Erythroblast (primary cell): ENCODE results near the gene STT3B.

Experiments used
- DNase-seq, 2 experiments: peaks; one replicate each; lab custom pipeline; 2025; lab: John Stamatoyannopoulos, UW
- GATA1 ChIP-seq: IDR thresholded peaks from 2 replicates; pipeline ENCODE4 v1.6.1; 2011; ENCODE audit warnings: low read depth, mild to moderate bottlenecking, control low read depth, low read length, moderate library complexity
- POLR2A ChIP-seq: IDR thresholded peaks from 2 replicates; pipeline ENCODE4 v1.6.1; 2011; ENCODE audit warnings: mild to moderate bottlenecking, low read length

Gene STT3B

GRCh38 chr3:31531452-31531991 is 1.2 kb upstream of the STT3B start:
- DNase-seq, result peak; percentile 67 to 80
- no peak for TF ChIP-seq POLR2A
- TF ChIP-seq GATA1, result no peak

- peak; percentile 98 to 99 for DNase-seq
- TF ChIP-seq POLR2A (peak; percentile 99), GATA1 (no peak)
These were observed 636 bp upstream of the STT3B start for GRCh38 chr3:31531992-31532586.

- TF ChIP-seq GATA1, result no peak
- no peak for TF ChIP-seq POLR2A
- peak; percentile 65 to 78 for DNase-seq
These were observed 692 bp downstream of the STT3B start for GRCh38 chr3:31533169-31534064.

- DNase-seq, result peak; percentile 62 to 64
- TF ChIP-seq POLR2A (no peak), GATA1 (no peak)
These were observed 1.3 kb downstream of the STT3B start for GRCh38 chr3:31534065-31534425.

GRCh38 chr3:31536497-31536896 is 3.8 kb downstream of the STT3B start:
- DNase-seq, result peak; percentile 39

GRCh38 chr3:31538801-31539200 is 6.1 kb downstream of the STT3B start:
- no peak for DNase-seq
- no peak for TF ChIP-seq GATA1
- no peak for TF ChIP-seq POLR2A

More at GRCh38 chr3:31536497-31536896, 3.8 kb downstream of the STT3B start:
- no peak for TF ChIP-seq GATA1
- TF ChIP-seq POLR2A, result no peak

- TF ChIP-seq GATA1 (no peak), POLR2A (no peak)
- DNase-seq, result no peak
These were observed 6.5 kb downstream of the STT3B start for GRCh38 chr3:31539275-31539674.

- peak; percentile 5 to 23 for DNase-seq
- TF ChIP-seq GATA1 (no peak), POLR2A (no peak)
These were observed 8.4 kb downstream of the STT3B start for GRCh38 chr3:31541089-31541488.

- no peak for TF ChIP-seq POLR2A
- TF ChIP-seq GATA1, result no peak
- DNase-seq, result no peak
These were observed 9.5 kb downstream of the STT3B start for GRCh38 chr3:31542246-31542645.

GRCh38 chr3:31543375-31543774 is 10.7 kb downstream of the STT3B start:
- DNase-seq, result peak in 1 of 2 experiments; percentile 49
- TF ChIP-seq GATA1 (no peak), POLR2A (no peak)

GRCh38 chr3:31544634-31545033 is 11.9 kb downstream of the STT3B start:
- DNase-seq, result peak; percentile 13 to 23
- TF ChIP-seq POLR2A, result no peak
- TF ChIP-seq GATA1, result no peak

GRCh38 chr3:31546162-31546561 is 13.4 kb downstream of the STT3B start:
- no peak for DNase-seq
- TF ChIP-seq POLR2A (no peak), GATA1 (no peak)

GRCh38 chr3:31546725-31547124 is 14.0 kb downstream of the STT3B start:
- TF ChIP-seq POLR2A (no peak), GATA1 (no peak)
- no peak for DNase-seq

- peak; percentile 25 to 45 for DNase-seq
- TF ChIP-seq POLR2A, result no peak
- no peak for TF ChIP-seq GATA1
These were observed 17.9 kb downstream of the STT3B start for GRCh38 chr3:31550452-31551251.

GRCh38 chr3:31551646-31552045 is 18.9 kb downstream of the STT3B start:
- TF ChIP-seq POLR2A, result no peak
- TF ChIP-seq GATA1, result no peak
- DNase-seq, result peak; percentile 15 to 19
